Measurements from ENCODE around the gene KNG1.

DNA sequence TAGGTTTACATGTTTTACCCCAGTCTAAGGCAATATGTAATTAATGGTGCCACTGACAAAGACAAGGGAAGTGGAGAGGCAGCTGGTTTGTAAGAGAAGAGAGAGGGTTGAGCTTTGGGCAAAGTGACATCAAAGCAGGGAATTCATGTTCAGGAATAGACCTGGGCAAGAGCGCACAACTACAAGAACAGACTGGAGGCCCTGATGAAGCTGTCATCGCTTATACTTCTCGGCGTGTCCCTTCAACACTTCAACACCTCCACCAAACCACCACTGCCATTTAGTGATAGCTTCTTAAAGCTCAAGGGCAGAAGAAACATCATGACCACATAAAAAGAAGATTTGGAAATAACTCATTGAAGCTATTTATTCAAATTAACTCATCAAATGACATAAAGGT lies 19.6 kb upstream of the KNG1 start:
- TF ChIP-seq, protein P1, sequence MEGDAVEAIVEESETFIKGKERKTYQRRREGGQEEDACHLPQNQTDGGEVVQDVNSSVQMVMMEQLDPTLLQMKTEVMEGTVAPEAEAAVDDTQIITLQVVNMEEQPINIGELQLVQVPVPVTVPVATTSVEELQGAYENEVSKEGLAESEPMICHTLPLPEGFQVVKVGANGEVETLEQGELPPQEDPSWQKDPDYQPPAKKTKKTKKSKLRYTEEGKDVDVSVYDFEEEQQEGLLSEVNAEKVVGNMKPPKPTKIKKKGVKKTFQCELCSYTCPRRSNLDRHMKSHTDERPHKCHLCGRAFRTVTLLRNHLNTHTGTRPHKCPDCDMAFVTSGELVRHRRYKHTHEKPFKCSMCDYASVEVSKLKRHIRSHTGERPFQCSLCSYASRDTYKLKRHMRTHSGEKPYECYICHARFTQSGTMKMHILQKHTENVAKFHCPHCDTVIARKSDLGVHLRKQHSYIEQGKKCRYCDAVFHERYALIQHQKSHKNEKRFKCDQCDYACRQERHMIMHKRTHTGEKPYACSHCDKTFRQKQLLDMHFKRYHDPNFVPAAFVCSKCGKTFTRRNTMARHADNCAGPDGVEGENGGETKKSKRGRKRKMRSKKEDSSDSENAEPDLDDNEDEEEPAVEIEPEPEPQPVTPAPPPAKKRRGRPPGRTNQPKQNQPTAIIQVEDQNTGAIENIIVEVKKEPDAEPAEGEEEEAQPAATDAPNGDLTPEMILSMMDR (IDR thresholded peaks at IDR 0.05; ENCODE audit: insufficient read depth, low read length): no peak
- no peak for TF ChIP-seq GABPA (IDR thresholded peaks at IDR 0.05; ENCODE audit: low read depth)
- TF ChIP-seq POLR2AphosphoS5 (IDR thresholded peaks at IDR 0.05; ENCODE audit: low read depth): no peak

Data from HL-60 (cell line).